PC-9 (cell line): ENCODE data around the gene CHPT1. TPM values are rescaled to one million over a fixed set of nuclear protein-coding genes. Genes with fewer than 3 reads are reported as not detected.
"Not testable (repeated sequence)": the region's sequence is repeated elsewhere in the genome, so short reads cannot be mapped to it uniquely, and the experiment has no call there.

Experiments used
- BruUV-seq: library from RNA; stranded (reverse); fragments of 400-500 nt; replicated peaks from 2 replicates; lab custom pipeline; 2021; lab: Mats Ljungman, UMichigan
- CTCF ChIA-PET: fragments of 300-600 bp; sonication (Branson Sonifier 250); formaldehyde crosslinking; loops from one replicate; lab custom pipeline; 2022; ENCODE audit warnings: antibody characterized with exemption; lab: Charles Lee
- POLR2A ChIA-PET: fragments of 300-600 bp; sonication (Branson Sonifier 250); formaldehyde crosslinking; loops from one replicate; lab custom pipeline; 2022; ENCODE audit warnings: antibody characterized with exemption; ENCODE audit not compliant: unreplicated experiment; lab: Charles Lee
- DNase-seq, 2 experiments: peaks; one replicate each; pipeline versions ENCODE4 v3.0.0 to v3.0.0-alpha.2; 2015 to 2022; ENCODE audit warnings: mixed read lengths in 1 of 2
- H2AFZ ChIP-seq: fragments of 200-600 bp; sonication (generic); 2 replicates; pipeline ENCODE4 v1.8.1; 2017; ENCODE audit warnings: antibody characterized with exemption
- H3F3A ChIP-seq: fragments of 200-600 bp; sonication (generic); 2 replicates; pipeline ENCODE4 v1.8.1; 2017; ENCODE audit warnings: antibody characterized with exemption, mild to moderate bottlenecking, low read depth; ENCODE audit not compliant: insufficient read depth
- H3K27ac ChIP-seq: fragments of 200-600 bp; sonication (generic); 2 replicates; pipeline ENCODE4 v1.6.1; 2016; ENCODE audit warnings: mixed run types
- H3K27me3 ChIP-seq: fragments of 200-600 bp; sonication (generic); 2 replicates; pipeline ENCODE4 v1.6.1; 2016; ENCODE audit warnings: low read depth, mixed run types; ENCODE audit not compliant: insufficient read depth
- H3K36me3 ChIP-seq: fragments of 200-600 bp; sonication (generic); 2 replicates; pipeline ENCODE4 v1.6.1; 2016; ENCODE audit warnings: low read depth, mixed run types
- H3K4me1 ChIP-seq: fragments of 200-600 bp; sonication (generic); replicated peaks from 2 replicates; pipeline ENCODE4 v1.6.1; 2016; ENCODE audit warnings: mixed run types; ENCODE audit not compliant: insufficient read depth
- H3K4me2 ChIP-seq: fragments of 200-600 bp; sonication (generic); 2 replicates; pipeline ENCODE4 v1.6.1; 2017; ENCODE audit warnings: mixed run types
- H3K4me3 ChIP-seq: fragments of 200-600 bp; sonication (generic); 2 replicates; pipeline ENCODE4 v1.6.1; 2016; ENCODE audit warnings: mixed run types
- H3K79me2 ChIP-seq: fragments of 200-600 bp; sonication (generic); 2 replicates; pipeline ENCODE4 v1.6.1; 2017; ENCODE audit warnings: low read depth, mixed run types
- H3K9me2 ChIP-seq: fragments of 200-600 bp; sonication (generic); 2 replicates; pipeline ENCODE4 v1.8.1; 2017; ENCODE audit warnings: mild to moderate bottlenecking; ENCODE audit not compliant: insufficient read depth
- H3K9me3 ChIP-seq: fragments of 200-600 bp; sonication (generic); 2 replicates; pipeline ENCODE4 v1.8.1; 2016; ENCODE audit warnings: low read depth; ENCODE audit not compliant: insufficient read depth
- H4K20me1 ChIP-seq: fragments of 200-600 bp; sonication (generic); 2 replicates; pipeline ENCODE4 v1.8.1; 2017; ENCODE audit not compliant: insufficient read depth
- CTCF ChIP-seq: fragments of 200-600 bp; sonication (generic); conservative IDR thresholded peaks from 2 replicates; pipeline ENCODE4 v1.6.1; 2017; ENCODE audit warnings: mixed run types, antibody characterized with exemption, mild to moderate bottlenecking, moderate library complexity
- EZH2 ChIP-seq: fragments of 200-600 bp; sonication (generic); IDR thresholded peaks from 2 replicates; pipeline ENCODE4 v1.8.0; 2017; ENCODE audit warnings: antibody characterized with exemption, low read depth
- intact Hi-C: fragments of 100-400 bp; cut with micrococcal nuclease; formaldehyde crosslinking; loops from one replicate; pipeline ENCODE4 v1.10.0; 2022; ENCODE audit not compliant: unreplicated experiment
- total RNA-seq: library from RNA; stranded (reverse); gene quantifications from 2 replicates; pipeline ENCODE4 v1.2.3, GENCODE V29; 2021

The CHPT1 gene
- total RNA-seq, 1 experiment from 2014 or later: 6.1 TPM

GRCh38 chr12:101680647-101681046, 16.8 kb upstream of the CHPT1 start:
- no peaks in the 10 kb centered on the region for H3K27me3 ChIP-seq
- TF ChIP-seq EZH2: no peak
- no peak for TF ChIP-seq CTCF
- CTCF ChIA-PET: no interaction called here

GRCh38 chr12:101681627-101682026, 15.8 kb upstream of the CHPT1 start:
- H3K4me2 ChIP-seq, BruUV-seq, H3K9me3 ChIP-seq, H3K27ac ChIP-seq, DNase-seq, H3K9me2 ChIP-seq, H2AFZ ChIP-seq, H4K20me1 ChIP-seq, intact Hi-C loops, H3K4me3 ChIP-seq, H3F3A ChIP-seq, POLR2A ChIA-PET, H3K36me3 ChIP-seq, CTCF ChIA-PET, H3K79me2 ChIP-seq, H3K27me3 ChIP-seq, H3K4me1 ChIP-seq: not testable (repeated sequence)

More at GRCh38 chr12:101680647-101681046, 16.8 kb upstream of the CHPT1 start:
- no TSS peak for BruUV-seq
- intact Hi-C loops: no loop called here
- H3K36me3 ChIP-seq: no peaks in the 10 kb centered on the region
- no peak overlapping the region for H2AFZ ChIP-seq
- DNase-seq: no peak
- no peak overlapping the region for H3K27ac ChIP-seq
- H3K9me2 ChIP-seq: no peaks in the 10 kb centered on the region
- no peaks in the 10 kb centered on the region for H3F3A ChIP-seq
- H3K4me1 ChIP-seq: no peaks in the 10 kb centered on the region
- no peak overlapping the region for H3K4me2 ChIP-seq
- POLR2A ChIA-PET: no interaction called here
- H3K79me2 ChIP-seq: no peaks in the 10 kb centered on the region
- H3K9me3 ChIP-seq: no peaks in the 10 kb centered on the region
- no peaks in the 10 kb centered on the region for H4K20me1 ChIP-seq
- H3K4me3 ChIP-seq: no peak overlapping the region

- TF ChIP-seq CTCF (no peak), EZH2 (no peak)
- H3K27me3 ChIP-seq: no peaks in the 10 kb centered on the region
- no peak overlapping the region for H2AFZ ChIP-seq
- no peaks in the 10 kb centered on the region for H3K9me3 ChIP-seq
- H3K4me3 ChIP-seq: no peak overlapping the region
- no TSS peak for BruUV-seq
- H3K4me1 ChIP-seq: no peaks in the 10 kb centered on the region
- H3K27ac ChIP-seq: no peak overlapping the region
- no peaks in the 10 kb centered on the region for H3K79me2 ChIP-seq
- no peaks in the 10 kb centered on the region for H3K36me3 ChIP-seq
- no peaks in the 10 kb centered on the region for H4K20me1 ChIP-seq
- ChIA-PET POLR2A (no interaction called here), CTCF (no interaction called here)
- no peaks in the 10 kb centered on the region for H3F3A ChIP-seq
- no peak for DNase-seq
- H3K9me2 ChIP-seq: no peaks in the 10 kb centered on the region
- no peak overlapping the region for H3K4me2 ChIP-seq
- intact Hi-C loops: no loop called here
These were observed 12.3 kb upstream of the CHPT1 start for GRCh38 chr12:101685092-101685491.

- H3K79me2 ChIP-seq: no peaks in the 10 kb centered on the region
- H3K27me3 ChIP-seq: no peaks in the 10 kb centered on the region
- ChIA-PET POLR2A (no interaction called here), CTCF (no interaction called here)
- no peak for DNase-seq
- intact Hi-C loops: no loop called here
- no peak overlapping the region for H3K27ac ChIP-seq
- BruUV-seq: no TSS peak
- H3K4me3 ChIP-seq: no peak overlapping the region
- no peak overlapping the region for H2AFZ ChIP-seq
- no peaks in the 10 kb centered on the region for H3F3A ChIP-seq
- H3K4me1 ChIP-seq: no peaks in the 10 kb centered on the region
- H3K9me3 ChIP-seq: no peaks in the 10 kb centered on the region
- no peaks in the 10 kb centered on the region for H3K9me2 ChIP-seq
- no peak for TF ChIP-seq CTCF
- no peak for TF ChIP-seq EZH2
- H4K20me1 ChIP-seq: no peaks in the 10 kb centered on the region
- H3K36me3 ChIP-seq: no peaks in the 10 kb centered on the region
- H3K4me2 ChIP-seq: no peak overlapping the region
These were observed 11.3 kb upstream of the CHPT1 start for GRCh38 chr12:101686176-101686575.
